ENCODE measurements around the gene ZMYM3.

DNA sequence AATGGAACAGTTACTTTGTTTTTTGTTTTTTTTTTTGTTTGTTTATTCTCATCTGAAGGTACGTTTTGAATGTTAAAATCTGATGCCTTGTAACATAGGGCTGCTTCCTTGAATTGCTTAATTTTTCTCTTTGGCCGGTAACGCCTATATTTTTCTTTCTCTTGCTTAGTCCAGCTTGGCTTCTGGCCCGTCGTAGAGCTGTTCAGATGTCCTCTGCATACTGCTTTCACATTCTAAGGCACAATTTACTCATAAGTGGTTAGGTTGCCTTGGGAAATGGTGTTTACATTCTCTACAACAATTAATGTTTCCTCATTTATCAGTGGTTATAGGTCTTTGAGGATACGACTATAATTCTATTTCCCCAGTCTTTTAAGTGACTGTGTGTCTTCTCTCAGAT is 37.4 kb upstream of the ZMYM3 start:
- TF ChIP-seq POLR2AphosphoS5 (IDR thresholded peaks at IDR 0.05; ENCODE audit: low read depth, low read length) (no peak), FOXP2 (optimal IDR thresholded peaks at IDR 0.05; ENCODE audit: borderline replicate concordance, extremely low read depth, extremely low read length, insufficient read depth) (no peak), TAF1 (IDR thresholded peaks at IDR 0.05; ENCODE audit: borderline replicate concordance, insufficient read depth, low read length) (no peak)
